Measurements from ENCODE around the gene ADCY9.

ADCY9 gene

GRCh38 chr16:4016005-4016352 lies 100.3 kb downstream of the ADCY9 start:
- peaks cover 25% of the 10 kb centered on the region for H3K4me1 ChIP-seq (ENCODE audit: control insufficient read depth, insufficient read depth, low read length, unreplicated experiment)
- H2AFZ ChIP-seq (ENCODE audit: low read length, unreplicated experiment), result no peak overlapping the region
- H3K36me3 ChIP-seq (ENCODE audit: insufficient read depth, low read length), result no peaks in the 10 kb centered on the region
- H3K79me2 ChIP-seq (ENCODE audit: control insufficient read depth, insufficient read depth, low read length, unreplicated experiment), result peaks cover 3% of the 10 kb centered on the region
- no peak overlapping the region for H3K27ac ChIP-seq (ENCODE audit: low read depth, low read length)
- H3K4me3 ChIP-seq (ENCODE audit: low read depth, low read length), result no peak overlapping the region
- H3K27me3 ChIP-seq (ENCODE audit: insufficient read depth, low read length), result no peaks in the 10 kb centered on the region

GRCh38 chr16:4015275-4016004 lies 100.8 kb downstream of the ADCY9 start:
- Histone ChIP-seq H3K4me3 (ENCODE audit: low read depth, low read length) (no peak overlapping the region), H3K27ac (ENCODE audit: low read depth, low read length) (no peak overlapping the region), H2AFZ (ENCODE audit: low read length, unreplicated experiment) (no peak overlapping the region), H3K36me3 (ENCODE audit: insufficient read depth, low read length) (no peaks in the 10 kb centered on the region), H3K79me2 (ENCODE audit: control insufficient read depth, insufficient read depth, low read length, unreplicated experiment) (peaks cover 3% of the 10 kb centered on the region), H3K27me3 (ENCODE audit: insufficient read depth, low read length) (no peaks in the 10 kb centered on the region), H3K4me1 (ENCODE audit: control insufficient read depth, insufficient read depth, low read length, unreplicated experiment) (peaks cover 25% of the 10 kb centered on the region)

GRCh38 chr16:4011940-4012629 lies 104.2 kb downstream of the ADCY9 start:
- peaks cover 5% of the 10 kb centered on the region for H3K79me2 ChIP-seq (ENCODE audit: control insufficient read depth, insufficient read depth, low read length, unreplicated experiment)
- H3K4me3 ChIP-seq (ENCODE audit: low read depth, low read length), result no peak overlapping the region
- H3K27ac ChIP-seq (ENCODE audit: low read depth, low read length), result no peak overlapping the region
- H2AFZ ChIP-seq (ENCODE audit: low read length, unreplicated experiment), result no peak overlapping the region
- H3K36me3 ChIP-seq (ENCODE audit: insufficient read depth, low read length), result no peaks in the 10 kb centered on the region
- peaks cover 19% of the 10 kb centered on the region for H3K4me1 ChIP-seq (ENCODE audit: control insufficient read depth, insufficient read depth, low read length, unreplicated experiment)
- no peaks in the 10 kb centered on the region for H3K27me3 ChIP-seq (ENCODE audit: insufficient read depth, low read length)

GRCh38 chr16:4011225-4011939 lies 104.9 kb downstream of the ADCY9 start:
- no peak overlapping the region for H2AFZ ChIP-seq (ENCODE audit: low read length, unreplicated experiment)
- H3K79me2 ChIP-seq (ENCODE audit: control insufficient read depth, insufficient read depth, low read length, unreplicated experiment), result peaks cover 5% of the 10 kb centered on the region
- H3K27me3 ChIP-seq (ENCODE audit: insufficient read depth, low read length), result no peaks in the 10 kb centered on the region
- no peak overlapping the region for H3K27ac ChIP-seq (ENCODE audit: low read depth, low read length)
- peaks cover 15% of the 10 kb centered on the region for H3K4me1 ChIP-seq (ENCODE audit: control insufficient read depth, insufficient read depth, low read length, unreplicated experiment)
- no peak overlapping the region for H3K4me3 ChIP-seq (ENCODE audit: low read depth, low read length)
- H3K36me3 ChIP-seq (ENCODE audit: insufficient read depth, low read length), result no peaks in the 10 kb centered on the region

- Histone ChIP-seq H3K79me2 (ENCODE audit: control insufficient read depth, insufficient read depth, low read length, unreplicated experiment) (peaks cover 5% of the 10 kb centered on the region), H3K27me3 (ENCODE audit: insufficient read depth, low read length) (no peaks in the 10 kb centered on the region), H3K36me3 (ENCODE audit: insufficient read depth, low read length) (no peaks in the 10 kb centered on the region), H3K4me1 (ENCODE audit: control insufficient read depth, insufficient read depth, low read length, unreplicated experiment) (peaks cover 12% of the 10 kb centered on the region), H3K27ac (ENCODE audit: low read depth, low read length) (no peak overlapping the region), H3K4me3 (ENCODE audit: low read depth, low read length) (no peak overlapping the region), H2AFZ (ENCODE audit: low read length, unreplicated experiment) (no peak overlapping the region)
Measured at GRCh38 chr16:4010225-4011158, 105.8 kb downstream of the ADCY9 start.

GRCh38 chr16:4009177-4009576 lies 107.1 kb downstream of the ADCY9 start:
- H3K27ac ChIP-seq (ENCODE audit: low read depth, low read length), result no peak overlapping the region
- peaks cover 5% of the 10 kb centered on the region for H3K79me2 ChIP-seq (ENCODE audit: control insufficient read depth, insufficient read depth, low read length, unreplicated experiment)
- H2AFZ ChIP-seq (ENCODE audit: low read length, unreplicated experiment), result no peak overlapping the region
- peaks cover 11% of the 10 kb centered on the region for H3K4me1 ChIP-seq (ENCODE audit: control insufficient read depth, insufficient read depth, low read length, unreplicated experiment)
- H3K4me3 ChIP-seq (ENCODE audit: low read depth, low read length), result no peak overlapping the region
- H3K27me3 ChIP-seq (ENCODE audit: insufficient read depth, low read length), result no peaks in the 10 kb centered on the region
- no peaks in the 10 kb centered on the region for H3K36me3 ChIP-seq (ENCODE audit: insufficient read depth, low read length)

- H3K27ac ChIP-seq (ENCODE audit: low read depth, low read length), result no peak overlapping the region
- H2AFZ ChIP-seq (ENCODE audit: low read length, unreplicated experiment), result no peak overlapping the region
- H3K4me3 ChIP-seq (ENCODE audit: low read depth, low read length), result no peak overlapping the region
- peaks cover 5% of the 10 kb centered on the region for H3K79me2 ChIP-seq (ENCODE audit: control insufficient read depth, insufficient read depth, low read length, unreplicated experiment)
- no peaks in the 10 kb centered on the region for H3K27me3 ChIP-seq (ENCODE audit: insufficient read depth, low read length)
- no peaks in the 10 kb centered on the region for H3K36me3 ChIP-seq (ENCODE audit: insufficient read depth, low read length)
- H3K4me1 ChIP-seq (ENCODE audit: control insufficient read depth, insufficient read depth, low read length, unreplicated experiment), result peaks cover 6% of the 10 kb centered on the region
Measured at GRCh38 chr16:4008116-4008515, 108.1 kb downstream of the ADCY9 start.

- Histone ChIP-seq H3K4me3 (ENCODE audit: low read depth, low read length) (no peak overlapping the region), H3K27ac (ENCODE audit: low read depth, low read length) (no peak overlapping the region), H3K36me3 (ENCODE audit: insufficient read depth, low read length) (no peaks in the 10 kb centered on the region), H3K79me2 (ENCODE audit: control insufficient read depth, insufficient read depth, low read length, unreplicated experiment) (peaks cover 2% of the 10 kb centered on the region), H3K27me3 (ENCODE audit: insufficient read depth, low read length) (no peaks in the 10 kb centered on the region), H3K4me1 (ENCODE audit: control insufficient read depth, insufficient read depth, low read length, unreplicated experiment) (no peaks in the 10 kb centered on the region), H2AFZ (ENCODE audit: low read length, unreplicated experiment) (no peak overlapping the region)
Measured at GRCh38 chr16:4006397-4006999, 109.7 kb downstream of the ADCY9 start.

- Histone ChIP-seq H3K79me2 (ENCODE audit: control insufficient read depth, insufficient read depth, low read length, unreplicated experiment) (peaks cover 2% of the 10 kb centered on the region), H3K4me1 (ENCODE audit: control insufficient read depth, insufficient read depth, low read length, unreplicated experiment) (no peaks in the 10 kb centered on the region), H3K4me3 (ENCODE audit: low read depth, low read length) (no peak overlapping the region), H3K27ac (ENCODE audit: low read depth, low read length) (no peak overlapping the region), H3K36me3 (ENCODE audit: insufficient read depth, low read length) (no peaks in the 10 kb centered on the region), H2AFZ (ENCODE audit: low read length, unreplicated experiment) (no peak overlapping the region), H3K27me3 (ENCODE audit: insufficient read depth, low read length) (no peaks in the 10 kb centered on the region)
Measured at GRCh38 chr16:4005731-4006130, 110.5 kb downstream of the ADCY9 start.

- Histone ChIP-seq H3K36me3 (ENCODE audit: insufficient read depth, low read length) (no peaks in the 10 kb centered on the region), H3K27ac (ENCODE audit: low read depth, low read length) (no peak overlapping the region), H3K27me3 (ENCODE audit: insufficient read depth, low read length) (no peaks in the 10 kb centered on the region)
Measured at GRCh38 chr16:4005281-4005680, 111.0 kb downstream of the ADCY9 start.

More at GRCh38 chr16:4005281-4005680, 111.0 kb downstream of the ADCY9 start:
- peaks cover 2% of the 10 kb centered on the region for H3K79me2 ChIP-seq (ENCODE audit: control insufficient read depth, insufficient read depth, low read length, unreplicated experiment)
- no peak overlapping the region for H3K4me3 ChIP-seq (ENCODE audit: low read depth, low read length)
- no peaks in the 10 kb centered on the region for H3K4me1 ChIP-seq (ENCODE audit: control insufficient read depth, insufficient read depth, low read length, unreplicated experiment)
- no peak overlapping the region for H2AFZ ChIP-seq (ENCODE audit: low read length, unreplicated experiment)
